ENCODE results near the gene CRYBG1.

GRCh38 chr6:106502559-106502958 lies 142.0 kb downstream of the CRYBG1 start:
- no peak for TF ChIP-seq POLR2A (IDR thresholded peaks at IDR 0.05; ENCODE audit: borderline replicate concordance, extremely low read depth, insufficient read depth, insufficient read length)
- no peak for TF ChIP-seq EZH2 (IDR thresholded peaks at IDR 0.05)
- TF ChIP-seq, protein P1, sequence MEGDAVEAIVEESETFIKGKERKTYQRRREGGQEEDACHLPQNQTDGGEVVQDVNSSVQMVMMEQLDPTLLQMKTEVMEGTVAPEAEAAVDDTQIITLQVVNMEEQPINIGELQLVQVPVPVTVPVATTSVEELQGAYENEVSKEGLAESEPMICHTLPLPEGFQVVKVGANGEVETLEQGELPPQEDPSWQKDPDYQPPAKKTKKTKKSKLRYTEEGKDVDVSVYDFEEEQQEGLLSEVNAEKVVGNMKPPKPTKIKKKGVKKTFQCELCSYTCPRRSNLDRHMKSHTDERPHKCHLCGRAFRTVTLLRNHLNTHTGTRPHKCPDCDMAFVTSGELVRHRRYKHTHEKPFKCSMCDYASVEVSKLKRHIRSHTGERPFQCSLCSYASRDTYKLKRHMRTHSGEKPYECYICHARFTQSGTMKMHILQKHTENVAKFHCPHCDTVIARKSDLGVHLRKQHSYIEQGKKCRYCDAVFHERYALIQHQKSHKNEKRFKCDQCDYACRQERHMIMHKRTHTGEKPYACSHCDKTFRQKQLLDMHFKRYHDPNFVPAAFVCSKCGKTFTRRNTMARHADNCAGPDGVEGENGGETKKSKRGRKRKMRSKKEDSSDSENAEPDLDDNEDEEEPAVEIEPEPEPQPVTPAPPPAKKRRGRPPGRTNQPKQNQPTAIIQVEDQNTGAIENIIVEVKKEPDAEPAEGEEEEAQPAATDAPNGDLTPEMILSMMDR (IDR thresholded peaks at IDR 0.05 in 2 of 3, conservative IDR thresholded peaks at IDR 0.05 in 1 of 3; ENCODE audit: borderline replicate concordance in 1 of 3, insufficient read depth in 1 of 3, low read depth in 2 of 3, low read length in 2 of 3): no peak
- no peak for TF ChIP-seq SIN3A (IDR thresholded peaks at IDR 0.05; ENCODE audit: low read depth)
- no peak for TF ChIP-seq CEBPB (IDR thresholded peaks at IDR 0.05; ENCODE audit: low read depth)
- no peak for TF ChIP-seq YY1 (IDR thresholded peaks at IDR 0.05; ENCODE audit: extremely low read depth, insufficient replicate concordance, low read depth, low read length)
- no peak for TF ChIP-seq POLR2AphosphoS5 (IDR thresholded peaks at IDR 0.05; ENCODE audit: low read depth, low read length)
- no peak for TF ChIP-seq ZNF274 (IDR thresholded peaks at IDR 0.05; ENCODE audit: low read depth, low read length)
- TF ChIP-seq EZH2phosphoT487 (IDR thresholded peaks at IDR 0.05; ENCODE audit: borderline replicate concordance): no peak
- no peak for TF ChIP-seq ATF3 (IDR thresholded peaks at IDR 0.05)
- TF ChIP-seq, protein P2, sequence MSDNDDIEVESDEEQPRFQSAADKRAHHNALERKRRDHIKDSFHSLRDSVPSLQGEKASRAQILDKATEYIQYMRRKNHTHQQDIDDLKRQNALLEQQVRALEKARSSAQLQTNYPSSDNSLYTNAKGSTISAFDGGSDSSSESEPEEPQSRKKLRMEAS (IDR thresholded peaks at IDR 0.05): no peak
- no peak for TF ChIP-seq TCF7L2 (IDR thresholded peaks at IDR 0.05; ENCODE audit: borderline replicate concordance, extremely low read depth, insufficient read depth, insufficient read length)
- no peak for TF ChIP-seq REST (IDR thresholded peaks at IDR 0.05; ENCODE audit: low read depth)

Measured in HCT116 (cell line).